ENCODE results near the gene HSPA1A. TPM values are rescaled to one million over a fixed set of nuclear protein-coding genes. Genes with fewer than 3 reads are reported as not detected.
"Not testable (repeated sequence)": the region's sequence is repeated elsewhere in the genome, so short reads cannot be mapped to it uniquely, and the experiment has no call there.

The HSPA1A gene
- total RNA-seq, 2 experiments from 2014 or later, result 89.8 to 92.7 TPM

GRCh38 chr6:31821301-31822035 is 6.1 kb downstream of the HSPA1A start:
- Mint-ChIP-seq H3K36me3 (ENCODE audit: low read depth) (peaks cover 8% of the 10 kb centered on the region), H3K4me3 (peak overlapping the region; percentile 93), H3K9me3 (no peaks in the 10 kb centered on the region), H3K4me1 (peaks cover 63% of the 10 kb centered on the region), H3K27ac (peak overlapping the region; percentile 94), H3K27me3 (no peaks in the 10 kb centered on the region)
- POLR2A ChIA-PET, result no interaction called here
- peak; percentile 42 for DNase-seq
- CTCF ChIA-PET, result interaction anchor here (0.6 to 1.5 kb wide), 6 partner anchors 8 to 275 kb away, joined by 3 to 6 read pairs (median 4); partner anchors contain the start of gene ATP6V1G2

DNA sequence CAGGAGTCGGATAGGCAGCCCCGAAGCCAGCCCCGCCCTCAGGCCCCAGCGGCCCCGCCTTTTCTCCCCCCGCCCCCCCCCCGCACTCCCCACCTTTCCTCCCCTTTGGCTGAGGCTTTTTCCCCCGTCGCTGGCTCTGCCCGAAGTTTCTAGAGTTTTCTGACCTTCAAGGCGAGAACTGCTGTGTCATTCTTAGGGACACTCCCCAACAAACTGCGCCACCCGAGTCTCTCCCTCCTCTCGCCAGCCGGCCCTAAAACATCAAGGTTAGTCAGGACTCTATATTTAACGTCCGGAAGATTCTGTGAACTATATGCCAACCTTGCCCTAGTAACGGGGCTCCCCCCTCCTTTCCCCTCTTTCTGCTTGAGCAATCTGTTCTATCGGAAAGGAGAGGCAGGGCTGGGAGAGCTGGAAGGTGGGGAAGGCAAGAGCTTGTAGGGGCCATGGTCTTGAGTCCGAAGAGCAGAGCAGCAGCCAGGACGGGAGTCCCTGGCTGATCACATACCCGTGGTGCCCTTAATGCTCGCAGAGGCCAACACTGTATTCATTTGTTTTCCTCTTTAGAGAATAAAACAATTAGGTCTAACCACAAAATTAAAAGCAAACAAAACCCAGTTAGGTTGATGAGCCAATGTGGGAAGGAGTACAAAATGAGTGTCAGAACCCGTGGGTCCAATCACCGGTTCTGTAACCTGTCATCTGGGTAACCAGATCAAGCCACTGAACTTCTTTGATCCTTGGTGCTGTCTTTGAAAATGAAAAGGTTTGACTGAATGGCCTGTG is 6.9 kb downstream of the HSPA1A start:
- Mint-ChIP-seq H3K27me3 (no peaks in the 10 kb centered on the region), H3K9me3 (no peaks in the 10 kb centered on the region), H3K4me1 (peaks cover 70% of the 10 kb centered on the region), H3K27ac (peak overlapping the region; percentile 94), H3K4me3 (peak overlapping the region; percentile 93), H3K36me3 (ENCODE audit: low read depth) (peaks cover 8% of the 10 kb centered on the region)
- POLR2A ChIA-PET, result no interaction called here
- CTCF ChIA-PET, result interaction anchor here (1.1 to 1.8 kb wide), 5 partner anchors 9 to 84 kb away, joined by 3 to 7 read pairs (median 6); no protein-coding TSS in a partner anchor
- peak; percentile 59 for DNase-seq

DNA sequence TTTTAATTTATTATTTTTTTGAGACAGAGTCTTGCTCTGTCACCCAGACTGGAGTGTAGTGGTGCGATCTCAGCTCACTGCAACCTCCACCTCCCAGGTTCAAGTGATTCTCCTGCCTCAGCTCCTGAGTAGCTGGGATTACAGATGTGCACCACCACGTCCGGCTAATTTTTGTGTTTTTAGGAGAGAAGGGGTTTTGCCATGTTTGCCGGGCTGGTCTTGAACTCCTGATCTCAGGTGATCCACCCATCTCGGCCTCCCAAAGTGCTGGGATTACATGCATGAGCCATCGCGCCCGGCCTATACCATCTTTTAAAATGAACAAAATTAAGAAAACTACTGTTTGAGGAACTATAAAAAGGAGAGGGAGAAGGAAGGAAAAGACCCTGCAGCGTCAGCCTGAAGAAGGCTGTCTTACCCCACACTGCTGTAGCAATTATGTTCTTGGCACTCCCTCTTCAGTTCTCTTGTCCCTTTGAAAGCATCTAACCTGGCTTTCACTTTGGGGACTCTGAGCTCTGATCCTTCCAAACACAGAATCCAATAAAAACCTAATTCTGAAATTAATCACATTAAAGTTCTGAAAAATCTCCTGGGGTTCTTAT is 8.4 kb downstream of the HSPA1A start:
- H3K27me3 Mint-ChIP-seq; H3K36me3 Mint-ChIP-seq (ENCODE audit: low read depth); H3K4me3 Mint-ChIP-seq; H3K27ac Mint-ChIP-seq; H3K9me3 Mint-ChIP-seq; DNase-seq: not testable (repeated sequence)
- H3K4me1 Mint-ChIP-seq, result peaks cover 58% of the 10 kb centered on the region
- ChIA-PET POLR2A (interaction anchor here (1.2 kb wide), 1 partner anchor 17 kb away, joined by 13 read pairs; the partner anchor contains the start of gene LSM2), CTCF (interaction anchor here (1.3 to 1.8 kb wide), 3 partner anchors 27 to 94 kb away, joined by 4 to 7 read pairs (median 4); partner anchors contain the start of gene DDAH2)

GRCh38 chr6:31825553-31825952 is 10.2 kb downstream of the HSPA1A start:
- H3K36me3 Mint-ChIP-seq (ENCODE audit: low read depth), result peaks cover 6% of the 10 kb centered on the region
- peak overlapping the region; percentile 86 for H3K4me3 Mint-ChIP-seq
- CTCF ChIA-PET, result interaction anchor here (0.6 to 1.2 kb wide), 2 partner anchors 37 to 74 kb away, joined by 3 read pairs; partner anchors contain the start of gene NEU1
- POLR2A ChIA-PET, result no interaction called here
- no peaks in the 10 kb centered on the region for H3K27me3 Mint-ChIP-seq
- H3K27ac Mint-ChIP-seq, result peak overlapping the region; percentile 96
- H3K4me1 Mint-ChIP-seq, result peaks cover 51% of the 10 kb centered on the region
- no peak for DNase-seq
- no peaks in the 10 kb centered on the region for H3K9me3 Mint-ChIP-seq

- Mint-ChIP-seq H3K27ac (peak overlapping the region; percentile 96), H3K4me3 (peak overlapping the region; percentile 86), H3K27me3 (no peaks in the 10 kb centered on the region), H3K9me3 (no peaks in the 10 kb centered on the region), H3K36me3 (ENCODE audit: low read depth) (peaks cover 12% of the 10 kb centered on the region), H3K4me1 (peaks cover 58% of the 10 kb centered on the region)
- CTCF ChIA-PET, result interaction anchor here (0.8 to 1.2 kb wide), 4 partner anchors 12 to 281 kb away, joined by 3 read pairs; partner anchors contain the start of genes ATP6V1G2, HSPA1L and NEU1
- no peak for DNase-seq
- POLR2A ChIA-PET, result interaction anchor here (0.6 to 2.4 kb wide), 4 partner anchors 28 to 257 kb away, joined by 3 to 9 read pairs (median 3); partner anchors contain the start of genes CLIC1 and GPANK1
Measured at GRCh38 chr6:31826793-31827285, 11.5 kb downstream of the HSPA1A start.

DNA sequence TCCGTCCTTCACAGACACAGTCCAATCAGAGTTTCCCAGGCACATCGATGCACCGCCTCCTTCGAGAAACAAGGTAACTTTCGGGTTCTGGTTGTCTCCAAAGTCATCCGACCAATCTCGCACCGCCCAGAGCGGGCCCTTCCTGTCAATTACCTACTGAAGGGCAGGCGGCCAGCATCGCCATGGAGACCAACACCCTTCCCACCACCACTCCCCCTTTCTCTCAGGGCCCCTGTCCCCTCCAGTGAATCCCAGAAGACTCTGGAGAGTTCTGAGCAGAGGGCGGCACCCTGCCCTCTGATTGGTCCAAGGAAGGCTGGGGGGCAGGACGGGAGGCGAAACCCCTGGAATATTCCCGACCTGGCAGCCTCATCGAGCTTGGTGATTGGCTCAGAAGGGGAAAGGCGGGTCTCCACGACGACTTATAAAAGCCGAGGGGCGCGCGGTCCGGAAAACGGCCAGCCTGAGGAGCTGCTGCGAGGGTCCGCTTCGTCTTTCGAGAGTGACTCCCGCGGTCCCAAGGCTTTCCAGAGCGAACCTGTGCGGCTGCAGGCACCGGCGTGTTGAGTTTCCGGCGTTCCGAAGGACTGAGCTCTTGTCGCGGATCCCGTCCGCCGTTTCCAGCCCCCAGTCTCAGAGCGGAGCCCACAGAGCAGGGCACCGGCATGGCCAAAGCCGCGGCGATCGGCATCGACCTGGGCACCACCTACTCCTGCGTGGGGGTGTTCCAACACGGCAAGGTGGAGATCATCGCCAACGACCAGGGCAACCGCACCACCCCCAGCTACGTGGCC is 12.1 kb downstream of the HSPA1A start, which contains the start of gene HSPA1B:
TSS of gene HSPA1B (plus strand) at position 453 of the 794 bp plus-strand sequence. CDS start at position 666, 213 bp downstream.
- Mint-ChIP-seq H3K27me3 (no peaks in the 10 kb centered on the region), H3K27ac (peak within 1 kb of the TSS; percentile 96), H3K4me1 (peaks cover 53% of the 10 kb centered on the region), H3K9me3 (no peaks in the 10 kb centered on the region), H3K4me3 (peak within 1 kb of the TSS; percentile 86), H3K36me3 (ENCODE audit: low read depth) (peaks cover 12% of the 10 kb centered on the region)
- ChIA-PET POLR2A (interaction anchor here (0.6 to 2.4 kb wide), 6 partner anchors 29 to 257 kb away, joined by 3 to 9 read pairs (median 3); partner anchors contain the start of genes CLIC1 and GPANK1), CTCF (interaction anchor here (0.6 to 1.2 kb wide), 5 partner anchors 40 to 281 kb away, joined by 3 to 5 read pairs (median 3); partner anchors contain the start of gene ATP6V1G2)
- peak; percentile 97 for DNase-seq

GRCh38 chr6:31829633-31830283 is 14.4 kb downstream of the HSPA1A start:
- DNase-seq, result no peak
- Mint-ChIP-seq H3K27ac (peak overlapping the region; percentile 89), H3K4me3 (peak overlapping the region; percentile 97), H3K4me1 (peaks cover 40% of the 10 kb centered on the region), H3K9me3 (no peaks in the 10 kb centered on the region), H3K27me3 (no peaks in the 10 kb centered on the region), H3K36me3 (ENCODE audit: low read depth) (peaks cover 13% of the 10 kb centered on the region)
- ChIA-PET CTCF (interaction anchor here (0.6 to 2.6 kb wide), 20 partner anchors 9 to 413 kb away, joined by 3 to 14 read pairs (median 4); partner anchors contain the start of genes ABHD16A, BAG6, LY6G5C and MPIG6B), POLR2A (interaction anchor here (1.3 kb wide), 1 partner anchor 255 kb away, joined by 3 read pairs; the partner anchor contains the start of gene TNF)

GRCh38 chr6:31830886-31831335 is 15.6 kb downstream of the HSPA1A start:
- H3K4me1 Mint-ChIP-seq, result peaks cover 31% of the 10 kb centered on the region
- no peak for DNase-seq
- POLR2A ChIA-PET, result interaction anchor here (0.7 to 1.3 kb wide), 3 partner anchors 141 to 1791 kb away, joined by 3 read pairs; partner anchors contain the start of gene TNF
- H3K27ac Mint-ChIP-seq, result peak overlapping the region; percentile 89
- H3K27me3 Mint-ChIP-seq, result no peaks in the 10 kb centered on the region
- CTCF ChIA-PET, result interaction anchor here (0.6 to 2.6 kb wide), 13 partner anchors 10 to 531 kb away, joined by 3 to 14 read pairs (median 5); partner anchors contain the start of genes BAG6, LY6G5C, MSH5 and VARS1
- H3K36me3 Mint-ChIP-seq (ENCODE audit: low read depth), result peaks cover 20% of the 10 kb centered on the region
- H3K9me3 Mint-ChIP-seq, result no peaks in the 10 kb centered on the region
- peak overlapping the region; percentile 97 for H3K4me3 Mint-ChIP-seq

GRCh38 chr6:31831350-31832215 is 16.2 kb downstream of the HSPA1A start:
- Mint-ChIP-seq H3K27me3 (no peaks in the 10 kb centered on the region), H3K36me3 (ENCODE audit: low read depth) (peaks cover 27% of the 10 kb centered on the region), H3K4me1 (peaks cover 31% of the 10 kb centered on the region), H3K27ac (peak overlapping the region; percentile 19), H3K9me3 (no peaks in the 10 kb centered on the region), H3K4me3 (peak overlapping the region; percentile 97)
- ChIA-PET POLR2A (interaction anchor here (0.7 kb wide), 2 partner anchors 140 to 1791 kb away, joined by 3 read pairs; no protein-coding TSS in a partner anchor), CTCF (interaction anchor here (0.6 to 2.6 kb wide), 10 partner anchors 12 to 530 kb away, joined by 3 to 14 read pairs (median 6); partner anchors contain the start of genes BAG6, MSH5 and VARS1)
- no peak for DNase-seq

All from activated CD4-positive, alpha-beta T cell treated with anti-CD3 and anti-CD28 coated beads, Interleukin-2, amount 10 ng/mL, durations not matched to agents 7 days and 5 days (primary cell).